Stimulated activated CD8-positive, alpha-beta memory T cell treated with anti-CD3 and anti-CD28 coated beads, Interleukin-12 subunit alpha, Interleukin-12 subunit beta, amount 100 ng/mL, for 1 hour (primary cell): Measurements from ENCODE around the gene COPZ1.

ENCODE experiments used
- DNase-seq: peaks from one replicate; pipeline ENCODE4 v3.0.0-alpha.2; 2020; ENCODE audit warnings: low read depth

Gene COPZ1

GRCh38 chr12:54377797-54378515 lies 53.0 kb downstream of the COPZ1 start:
- DNase-seq: no peak

- no peak for DNase-seq
Measured at GRCh38 chr12:54378796-54379397, 54.0 kb downstream of the COPZ1 start.

GRCh38 chr12:54379398-54380201 lies 54.7 kb downstream of the COPZ1 start:
- DNase-seq: peak; percentile 80

GRCh38 chr12:54381136-54381535 lies 56.2 kb downstream of the COPZ1 start:
- no peak for DNase-seq

GRCh38 chr12:54383041-54383609 lies 58.2 kb downstream of the COPZ1 start:
- no peak for DNase-seq

- no peak for DNase-seq
Measured at GRCh38 chr12:54384591-54385041, 59.7 kb downstream of the COPZ1 start, which contains the start of gene ZNF385A. TSS of gene ZNF385A (minus strand) at chr12:54384733. CDS start at chr12:54384514, 219 bp downstream.

- DNase-seq: no peak
Measured at GRCh38 chr12:54385251-54385914, 60.5 kb downstream of the COPZ1 start.

- no peak for DNase-seq
Measured at GRCh38 chr12:54386403-54387113, 61.6 kb downstream of the COPZ1 start.

GRCh38 chr12:54387114-54387467 lies 62.2 kb downstream of the COPZ1 start:
- no peak for DNase-seq

- DNase-seq: no peak
Measured at GRCh38 chr12:54388237-54389133, 63.6 kb downstream of the COPZ1 start.

GRCh38 chr12:54389134-54389508 lies 64.2 kb downstream of the COPZ1 start:
- DNase-seq: no peak

- DNase-seq: no peak
Measured at GRCh38 chr12:54389607-54390175, 64.8 kb downstream of the COPZ1 start.

- no peak for DNase-seq
Measured at GRCh38 chr12:54390176-54390667, 65.3 kb downstream of the COPZ1 start.

GRCh38 chr12:54390668-54391551 lies 66.0 kb downstream of the COPZ1 start:
- DNase-seq: peak; percentile 47

GRCh38 chr12:54392485-54393206 lies 67.7 kb downstream of the COPZ1 start:
- no peak for DNase-seq

GRCh38 chr12:54393207-54393609 lies 68.3 kb downstream of the COPZ1 start:
- no peak for DNase-seq

- no peak for DNase-seq
Measured at GRCh38 chr12:54393743-54394142, 68.8 kb downstream of the COPZ1 start.

- peak; percentile 40 for DNase-seq
Measured at GRCh38 chr12:54394281-54394719, 69.4 kb downstream of the COPZ1 start.
